Left ventricle myocardium inferior (tissue), 1 donor: ENCODE data around the gene SRPK2. TPM values are rescaled to one million over a fixed set of nuclear protein-coding genes. Genes with fewer than 3 reads are reported as not detected.

ENCODE experiments used
- DNase-seq: peaks from one replicate; pipeline ENCODE4 v3.0.0-alpha.2; 2020
- H3K27ac ChIP-seq: fragments of 200-600 bp; replicated peaks from 2 replicates; pipeline ENCODE4 v1.8.0; 2021
- H3K27me3 ChIP-seq: fragments of 200-600 bp; 2 replicates; pipeline ENCODE4 v1.8.0; 2021; ENCODE audit warnings: low read depth
- H3K36me3 ChIP-seq: fragments of 200-600 bp; 2 replicates; pipeline ENCODE4 v1.8.0; 2021
- H3K4me1 ChIP-seq: fragments of 200-600 bp; 2 replicates; pipeline ENCODE4 v1.8.0; 2021
- H3K4me3 ChIP-seq: fragments of 200-600 bp; 2 replicates; pipeline ENCODE4 v1.8.0; 2021; ENCODE audit warnings: mild to moderate bottlenecking, moderate library complexity
- H3K9me3 ChIP-seq: fragments of 200-600 bp; replicated peaks from 2 replicates; pipeline ENCODE4 v1.8.0; 2021
- CTCF ChIP-seq: fragments of 200-600 bp; IDR thresholded peaks from 2 replicates; pipeline ENCODE4 v1.8.0; 2021; ENCODE audit warnings: antibody characterized with exemption, mild to moderate bottlenecking, borderline replicate concordance
- intact Hi-C: fragments of 100-400 bp; cut with micrococcal nuclease; formaldehyde crosslinking; loops from one replicate; pipeline ENCODE4 v1.11.0; 2022
- total RNA-seq: library from RNA; stranded (reverse); fragmentation: NEBNext Ultra II Directional; extraction: Animal tissue kit (Norgen Biotek cat#: 25700); gene quantifications from one replicate; pipeline ENCODE4 v1.2.1, GENCODE V29; 2021
- donor health status: DM: no; HTN: yes; CAD: no; lungs with severe emphysema.

SRPK2 gene
- total RNA-seq, 1 donor from 2014 or later, result 34.3 TPM

GRCh38 chr7:105107458-105107857 lies 281.3 kb downstream of the SRPK2 start:
- H3K36me3 ChIP-seq, result peaks cover 100% of the 10 kb centered on the region
- peaks cover 11% of the 10 kb centered on the region for H3K4me1 ChIP-seq
- TF ChIP-seq CTCF, result no peak
- H3K4me3 ChIP-seq, result no peak overlapping the region
- no peak for DNase-seq
- no peaks in the 10 kb centered on the region for H3K27me3 ChIP-seq
- intact Hi-C loops, result no loop called here
- H3K27ac ChIP-seq, result no peak overlapping the region
- no peaks in the 10 kb centered on the region for H3K9me3 ChIP-seq

GRCh38 chr7:105106473-105106872 lies 282.2 kb downstream of the SRPK2 start:
- intact Hi-C loops, result no loop called here
- H3K27ac ChIP-seq, result no peak overlapping the region
- no peak for DNase-seq

GRCh38 chr7:105105579-105105978 lies 283.1 kb downstream of the SRPK2 start:
- H3K36me3 ChIP-seq, result peaks cover 90% of the 10 kb centered on the region
- H3K27me3 ChIP-seq, result no peaks in the 10 kb centered on the region
- DNase-seq, result no peak
- H3K27ac ChIP-seq, result no peak overlapping the region
- H3K4me1 ChIP-seq, result peaks cover 25% of the 10 kb centered on the region
- intact Hi-C loops, result no loop called here
- no peak overlapping the region for H3K4me3 ChIP-seq
- no peak for TF ChIP-seq CTCF
- no peaks in the 10 kb centered on the region for H3K9me3 ChIP-seq

More at GRCh38 chr7:105106473-105106872, 282.2 kb downstream of the SRPK2 start:
- Histone ChIP-seq H3K27me3 (no peaks in the 10 kb centered on the region), H3K4me1 (peaks cover 21% of the 10 kb centered on the region), H3K9me3 (no peaks in the 10 kb centered on the region), H3K36me3 (peaks cover 96% of the 10 kb centered on the region), H3K4me3 (no peak overlapping the region)
- no peak for TF ChIP-seq CTCF

- Histone ChIP-seq H3K27me3 (no peaks in the 10 kb centered on the region), H3K9me3 (no peaks in the 10 kb centered on the region), H3K4me3 (no peak overlapping the region), H3K27ac (peak overlapping the region; percentile 18), H3K4me1 (peaks cover 37% of the 10 kb centered on the region), H3K36me3 (peaks cover 65% of the 10 kb centered on the region)
- no peak for TF ChIP-seq CTCF
- intact Hi-C loops, result no loop called here
- DNase-seq, result no peak
Measured at GRCh38 chr7:105102557-105103352, 286.0 kb downstream of the SRPK2 start.

GRCh38 chr7:105101864-105102263 lies 286.9 kb downstream of the SRPK2 start:
- Histone ChIP-seq H3K36me3 (peaks cover 59% of the 10 kb centered on the region), H3K4me3 (no peak overlapping the region), H3K4me1 (peaks cover 43% of the 10 kb centered on the region), H3K27me3 (no peaks in the 10 kb centered on the region), H3K27ac (no peak overlapping the region), H3K9me3 (no peaks in the 10 kb centered on the region)
- intact Hi-C loops, result no loop called here
- no peak for DNase-seq
- no peak for TF ChIP-seq CTCF
